CD4-positive, alpha-beta T cell treated with Interleukin-10 for 1 hour (primary cell): Measurements from ENCODE around the gene CSF2.
A peak's percentile ranks its signal among the peaks of the same experiment; 100 is the strongest.

ENCODE experiments used
- DNase-seq: peaks from one replicate; pipeline ENCODE4 v3.0.0-alpha.2; 2020

The CSF2 gene

DNA sequence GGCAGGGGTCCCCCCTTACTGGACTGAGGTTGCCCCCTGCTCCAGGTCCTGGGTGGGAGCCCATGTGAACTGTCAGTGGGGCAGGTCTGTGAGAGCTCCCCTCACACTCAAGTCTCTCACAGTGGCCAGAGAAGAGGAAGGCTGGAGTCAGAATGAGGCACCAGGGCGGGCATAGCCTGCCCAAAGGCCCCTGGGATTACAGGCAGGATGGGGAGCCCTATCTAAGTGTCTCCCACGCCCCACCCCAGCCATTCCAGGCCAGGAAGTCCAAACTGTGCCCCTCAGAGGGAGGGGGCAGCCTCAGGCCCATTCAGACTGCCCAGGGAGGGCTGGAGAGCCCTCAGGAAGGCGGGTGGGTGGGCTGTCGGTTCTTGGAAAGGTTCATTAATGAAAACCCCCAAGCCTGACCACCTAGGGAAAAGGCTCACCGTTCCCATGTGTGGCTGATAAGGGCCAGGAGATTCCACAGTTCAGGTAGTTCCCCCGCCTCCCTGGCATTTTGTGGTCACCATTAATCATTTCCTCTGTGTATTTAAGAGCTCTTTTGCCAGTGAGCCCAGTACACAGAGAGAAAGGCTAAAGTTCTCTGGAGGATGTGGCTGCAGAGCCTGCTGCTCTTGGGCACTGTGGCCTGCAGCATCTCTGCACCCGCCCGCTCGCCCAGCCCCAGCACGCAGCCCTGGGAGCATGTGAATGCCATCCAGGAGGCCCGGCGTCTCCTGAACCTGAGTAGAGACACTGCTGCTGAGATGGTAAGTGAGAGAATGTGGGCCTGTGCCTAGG, at the start of gene CSF2:
TSS of gene CSF2 (plus strand) at position 559 of the 783 bp plus-strand sequence. CDS start at position 594, 35 bp downstream.
- peak; percentile 17 for DNase-seq

DNA sequence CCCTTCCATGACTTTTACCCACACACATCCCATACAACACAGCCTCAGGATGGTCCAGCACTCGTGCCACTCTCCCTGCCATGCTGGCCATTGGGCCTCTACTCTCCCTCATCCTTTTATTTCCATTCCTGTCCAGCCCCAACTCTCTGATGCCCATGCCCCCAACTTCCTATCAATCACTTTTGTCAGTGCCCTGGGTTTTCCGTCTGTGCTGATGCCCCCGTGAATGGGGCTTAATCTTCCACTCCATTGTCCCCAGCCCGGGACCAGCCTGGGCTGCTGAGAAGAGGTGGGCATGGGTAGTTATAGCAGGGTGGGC, 49.5 kb upstream of the CSF2 start:
- DNase-seq, result no peak

DNA sequence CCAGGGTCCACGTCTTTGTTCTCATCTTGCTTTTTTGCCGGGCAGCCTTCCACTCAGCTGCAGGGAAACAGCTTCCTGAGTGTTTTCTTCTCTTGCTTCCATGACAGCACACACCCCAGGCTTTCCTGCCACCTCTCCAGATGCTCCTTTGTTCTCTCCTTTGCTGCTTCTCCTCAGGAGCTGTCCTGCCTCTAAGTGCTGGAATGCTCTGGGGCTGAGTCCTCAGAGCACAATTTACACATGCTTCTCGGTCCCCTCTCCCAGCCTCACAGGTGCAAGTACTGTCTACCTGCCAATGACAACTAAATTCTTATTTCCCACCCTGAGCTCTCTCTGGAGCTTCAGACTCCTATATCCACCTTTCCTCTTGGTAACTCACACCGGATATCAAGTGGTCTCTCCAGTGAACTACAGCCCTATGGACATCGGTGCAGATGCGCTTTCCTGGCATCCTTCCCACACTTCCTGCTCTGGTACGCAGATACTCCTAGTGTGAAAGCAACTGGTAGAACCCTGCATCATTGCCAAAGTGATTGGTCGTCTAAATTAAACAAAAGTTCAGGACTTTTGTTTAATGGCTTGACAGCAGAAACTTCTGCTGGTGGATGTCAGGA, 48.7 kb upstream of the CSF2 start:
- DNase-seq, result no peak

DNA sequence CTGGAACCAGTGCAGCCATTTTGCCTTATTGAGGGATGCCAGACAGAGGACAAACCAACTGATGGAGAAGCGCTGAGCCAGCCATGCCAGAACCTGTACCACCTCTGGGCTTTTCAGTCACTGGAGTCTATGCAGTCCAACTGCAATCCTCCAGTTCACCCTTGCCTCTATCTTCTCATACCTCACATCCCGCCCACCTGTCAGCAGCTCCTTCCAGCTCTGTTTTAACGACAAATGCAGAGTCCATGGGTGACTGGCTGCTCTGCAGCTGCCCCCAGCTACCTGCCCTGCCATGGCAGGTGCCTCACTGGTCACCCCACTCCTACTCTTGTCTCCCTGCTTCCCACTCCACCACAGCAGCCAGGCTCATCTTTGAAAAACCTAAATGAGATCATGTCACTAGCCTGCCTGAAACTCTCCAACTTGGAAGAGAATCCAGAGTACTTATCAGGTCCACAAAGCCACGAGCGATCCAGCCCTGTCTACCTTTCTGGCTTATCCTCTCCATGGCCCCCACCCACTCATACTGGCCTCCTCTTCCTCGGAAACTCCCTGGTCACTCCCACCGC, 48.1 kb upstream of the CSF2 start:
- no peak for DNase-seq

DNA sequence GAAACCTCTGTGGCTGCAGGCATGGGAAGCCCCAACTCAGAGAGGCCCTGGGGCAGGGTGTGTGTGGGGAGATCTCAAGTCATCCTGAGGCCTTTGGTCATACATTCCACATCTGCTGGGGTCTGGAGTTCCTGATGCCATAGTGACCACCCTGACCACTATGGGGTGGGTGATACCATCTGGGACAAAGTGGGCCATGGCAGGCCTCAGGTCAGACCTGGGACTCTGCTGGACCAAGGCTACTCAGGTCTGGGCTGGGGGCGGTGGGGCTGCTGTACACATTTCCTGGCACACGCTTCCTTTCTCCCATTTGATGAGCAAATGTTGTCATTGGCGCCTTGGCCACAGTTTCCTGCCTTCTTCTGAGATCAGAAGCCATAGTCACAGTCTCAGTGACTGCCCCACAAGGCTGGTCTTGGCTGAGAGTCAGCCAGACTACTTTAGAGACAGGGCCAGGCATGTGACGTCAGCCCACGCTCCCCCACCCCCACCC, 47.0 kb upstream of the CSF2 start:
- DNase-seq, result peak; percentile 74

DNA sequence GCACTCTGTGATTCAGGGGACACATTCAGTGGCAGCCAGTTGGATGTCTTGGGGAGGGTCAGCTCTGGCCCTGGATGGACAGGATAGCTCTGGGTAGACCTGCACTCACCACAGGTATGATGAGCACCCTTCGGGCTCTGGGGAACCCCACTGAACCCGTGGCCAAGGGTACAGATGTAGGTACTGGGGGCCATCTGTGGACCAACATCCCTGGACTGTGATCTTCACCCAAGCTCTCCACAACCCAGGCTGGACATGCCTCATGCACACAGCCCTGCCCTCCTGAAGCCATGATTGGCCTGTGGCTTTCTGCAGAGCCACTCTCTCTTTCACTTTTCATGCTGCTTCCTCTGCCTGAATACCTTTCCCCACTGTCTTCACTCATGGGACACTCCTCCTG, 46.6 kb upstream of the CSF2 start:
- DNase-seq, result peak; percentile 15

DNA sequence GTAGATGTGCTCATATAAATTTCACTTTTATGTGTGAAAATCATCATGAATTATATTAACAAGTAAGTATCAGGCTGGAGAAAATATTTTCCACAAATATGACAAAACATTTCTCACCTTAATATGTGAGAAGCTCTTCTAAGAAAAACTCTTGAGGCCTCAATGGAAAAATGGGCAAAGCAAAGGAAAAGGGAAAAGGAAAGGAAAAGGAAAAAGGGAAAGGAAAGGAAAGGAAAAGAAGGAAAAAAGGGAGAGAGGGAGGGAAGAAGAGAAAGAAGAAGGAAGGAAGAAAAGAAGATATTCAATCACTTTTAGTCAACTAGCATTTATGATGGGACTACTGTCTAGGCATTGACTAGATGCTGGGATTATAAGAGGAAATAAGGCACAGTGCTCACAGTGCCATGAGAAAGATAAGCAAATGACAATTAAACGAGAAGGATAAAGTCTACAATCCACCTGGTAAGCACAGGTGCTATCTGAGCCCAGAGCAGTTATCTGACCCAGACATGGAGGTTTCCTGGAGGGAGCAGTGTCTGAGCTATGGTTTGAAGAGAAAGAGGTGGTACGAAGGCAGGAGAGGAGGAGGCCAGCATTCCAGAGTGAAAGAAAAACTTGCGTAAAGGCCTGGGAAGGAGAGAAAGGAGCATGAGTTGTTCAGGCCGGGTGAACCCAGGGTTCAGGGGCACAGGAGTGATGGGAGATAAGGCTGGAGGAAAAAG, 43.8 kb upstream of the CSF2 start:
- DNase-seq, result no peak

DNA sequence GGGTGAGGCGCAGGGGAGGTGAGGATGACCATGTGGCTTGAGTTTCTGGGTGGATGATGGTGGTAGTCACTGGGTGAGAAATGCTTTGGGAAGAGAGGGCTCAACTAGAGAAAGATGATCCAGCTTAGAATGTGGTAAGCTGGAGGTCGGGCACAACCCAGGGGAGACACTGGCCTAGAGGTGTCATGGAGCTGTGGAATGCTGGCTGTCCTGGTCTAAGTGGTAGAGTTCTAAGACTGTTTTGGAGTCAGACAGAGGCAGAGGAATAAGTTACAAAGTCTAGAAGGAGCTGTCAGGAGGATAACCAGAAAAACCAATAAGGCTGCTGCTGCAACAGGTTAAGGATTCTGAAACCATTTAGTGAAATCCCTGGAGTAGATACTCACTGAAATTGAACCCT, 43.0 kb upstream of the CSF2 start:
- no peak for DNase-seq

DNA sequence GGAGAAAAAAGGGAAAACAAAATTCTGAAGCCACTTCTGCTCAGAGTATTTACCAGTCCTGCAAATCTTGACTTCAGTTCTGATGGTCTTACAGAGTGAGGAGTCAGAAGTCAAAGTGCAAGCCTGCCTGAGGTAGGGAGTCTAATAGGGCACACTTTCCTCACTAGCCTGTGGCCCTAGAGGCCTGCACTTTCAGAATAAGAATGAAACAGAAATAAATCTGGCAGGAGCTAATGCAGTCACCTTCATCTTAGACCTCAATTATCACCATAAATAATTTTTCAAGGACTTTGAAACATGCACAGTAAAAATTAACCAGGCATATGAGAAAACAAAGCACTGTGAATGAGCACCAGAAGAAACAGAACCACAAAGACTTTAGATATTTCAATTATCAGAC, 41.4 kb upstream of the CSF2 start:
- DNase-seq, result no peak

DNA sequence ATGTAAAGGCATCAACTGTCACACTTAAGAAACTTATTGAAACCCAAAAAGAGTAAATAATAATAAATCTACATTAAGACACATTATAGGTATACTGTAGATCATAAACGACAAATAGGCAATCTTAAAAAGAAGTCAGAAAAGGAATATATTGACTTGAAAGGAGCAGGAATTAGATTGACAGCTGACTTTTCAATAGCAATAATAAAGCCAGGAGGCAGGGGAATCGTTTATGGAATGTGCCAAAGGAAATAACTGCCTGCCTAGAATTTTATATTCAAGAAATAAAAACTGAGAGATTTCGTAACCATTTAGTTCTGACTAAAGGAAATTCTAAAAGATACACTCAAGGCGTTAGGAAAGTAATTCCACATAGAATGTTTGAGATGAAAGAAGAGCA, 40.5 kb upstream of the CSF2 start:
- DNase-seq, result no peak

DNA sequence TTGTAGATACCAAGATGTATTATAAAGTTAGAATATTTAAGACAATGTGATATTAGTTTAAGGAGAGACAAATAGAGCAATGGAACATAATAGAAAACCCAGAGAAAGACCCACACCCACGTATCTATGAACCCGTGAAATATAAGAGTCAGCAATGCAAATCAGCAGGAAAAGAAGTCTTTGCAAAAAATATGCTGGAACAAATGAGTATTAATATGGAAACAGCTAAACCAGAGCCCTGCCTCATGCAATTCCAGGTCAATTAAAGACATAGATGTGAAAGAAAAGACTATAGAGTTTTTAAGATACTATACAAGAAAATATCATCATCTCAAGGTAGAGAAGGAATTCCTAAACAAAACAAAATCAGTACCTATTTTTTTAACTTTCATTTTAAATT, 36.2 kb upstream of the CSF2 start:
- no peak for DNase-seq

DNA sequence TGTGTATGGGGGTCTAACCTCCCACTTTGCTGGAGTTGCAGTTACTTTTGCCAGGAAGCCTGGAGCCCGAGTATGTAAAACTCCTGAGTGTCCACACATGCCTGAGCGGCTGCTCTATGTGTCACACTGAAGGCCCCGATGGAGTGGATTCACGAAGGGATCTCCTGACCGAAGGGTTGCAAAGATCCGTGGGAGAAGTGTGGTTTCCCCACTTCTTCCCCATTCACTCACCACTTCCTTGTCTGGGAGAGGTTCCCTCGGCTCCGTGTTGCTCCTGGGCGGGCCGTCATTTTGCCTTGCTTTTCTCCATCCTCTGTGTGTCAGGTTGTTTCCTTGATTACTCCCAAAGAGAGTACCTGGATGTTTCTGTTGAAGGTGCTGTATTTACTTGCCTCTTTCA, 29.4 kb upstream of the CSF2 start:
- no peak for DNase-seq

DNA sequence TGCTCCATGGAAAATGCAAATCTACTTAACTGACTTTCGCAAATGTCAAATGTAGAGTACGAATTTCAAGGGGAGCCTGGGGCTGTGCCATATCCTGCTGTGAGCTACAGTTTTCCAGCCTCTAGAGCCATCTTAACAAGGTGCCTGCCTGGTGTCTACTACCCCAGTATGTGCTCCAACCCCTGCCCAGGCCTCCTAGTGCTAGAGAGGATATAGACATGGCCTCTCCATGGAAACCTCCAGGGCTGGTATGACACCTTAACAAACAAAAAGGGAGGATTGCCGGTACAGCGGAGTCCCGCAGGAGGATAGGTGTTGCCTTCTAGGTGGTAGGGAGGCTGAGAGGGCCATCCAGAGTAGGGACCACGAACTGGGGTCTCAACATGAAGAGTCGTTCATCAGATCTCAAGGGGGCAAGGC, 26.7 kb upstream of the CSF2 start:
- DNase-seq, result no peak

DNA sequence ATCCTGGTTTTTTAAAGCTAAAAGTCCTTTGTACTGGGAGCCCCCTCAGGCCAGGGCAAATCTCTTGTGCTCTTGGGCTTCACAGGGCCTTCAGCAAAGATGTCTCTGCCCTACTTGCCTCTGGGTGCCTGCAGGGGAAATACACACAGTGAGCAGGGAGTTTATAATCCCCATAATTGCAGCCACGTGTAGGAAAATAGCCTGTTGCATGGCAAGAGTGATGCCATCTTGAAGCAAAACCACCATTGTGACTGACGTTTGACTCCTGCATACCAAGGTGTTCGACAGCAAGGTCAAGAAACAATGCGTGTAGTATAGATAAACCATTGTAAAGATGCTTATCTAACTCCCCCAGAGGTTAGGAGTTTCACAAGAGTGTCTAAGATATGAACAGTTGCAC, 24.5 kb upstream of the CSF2 start:
- DNase-seq, result no peak

DNA sequence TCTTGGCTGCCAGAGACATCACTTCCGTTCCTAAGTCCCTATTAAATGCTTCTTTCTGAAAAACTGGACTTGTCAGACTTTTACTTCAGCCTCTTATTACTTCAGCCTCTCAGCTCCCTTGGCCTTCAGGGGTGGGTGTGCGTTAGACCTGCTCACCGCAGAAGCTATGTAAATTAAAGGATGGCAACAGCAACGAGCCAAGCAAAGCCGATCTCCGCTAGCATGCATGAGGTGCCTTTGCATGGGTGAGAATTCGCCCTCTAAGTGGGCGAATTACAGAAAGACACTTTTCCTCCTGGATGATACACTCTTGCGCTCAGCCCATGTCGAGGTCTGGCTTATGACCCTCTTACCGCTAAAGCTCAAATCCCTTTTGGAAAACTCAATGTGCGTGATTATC, 24.0 kb upstream of the CSF2 start:
- no peak for DNase-seq

DNA sequence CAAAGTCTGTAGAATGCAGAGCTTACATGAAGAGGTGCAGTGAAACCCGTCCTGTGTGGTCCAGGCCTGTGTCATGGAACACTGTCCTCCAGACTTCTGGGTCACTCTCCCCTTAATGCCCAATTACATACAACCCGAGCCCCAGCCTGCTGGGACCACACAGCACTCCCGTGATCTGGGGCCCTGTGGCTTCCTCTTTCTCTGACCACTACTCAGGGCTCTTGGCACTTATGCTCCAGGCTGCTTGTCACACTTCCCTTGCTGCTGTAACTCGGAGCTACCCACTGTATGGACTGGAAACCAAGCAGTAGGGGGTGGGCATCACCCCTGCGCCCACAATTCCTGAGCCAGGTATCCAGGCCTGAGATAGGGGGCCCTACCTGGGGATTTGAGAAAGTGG, 23.5 kb upstream of the CSF2 start:
- DNase-seq, result no peak

DNA sequence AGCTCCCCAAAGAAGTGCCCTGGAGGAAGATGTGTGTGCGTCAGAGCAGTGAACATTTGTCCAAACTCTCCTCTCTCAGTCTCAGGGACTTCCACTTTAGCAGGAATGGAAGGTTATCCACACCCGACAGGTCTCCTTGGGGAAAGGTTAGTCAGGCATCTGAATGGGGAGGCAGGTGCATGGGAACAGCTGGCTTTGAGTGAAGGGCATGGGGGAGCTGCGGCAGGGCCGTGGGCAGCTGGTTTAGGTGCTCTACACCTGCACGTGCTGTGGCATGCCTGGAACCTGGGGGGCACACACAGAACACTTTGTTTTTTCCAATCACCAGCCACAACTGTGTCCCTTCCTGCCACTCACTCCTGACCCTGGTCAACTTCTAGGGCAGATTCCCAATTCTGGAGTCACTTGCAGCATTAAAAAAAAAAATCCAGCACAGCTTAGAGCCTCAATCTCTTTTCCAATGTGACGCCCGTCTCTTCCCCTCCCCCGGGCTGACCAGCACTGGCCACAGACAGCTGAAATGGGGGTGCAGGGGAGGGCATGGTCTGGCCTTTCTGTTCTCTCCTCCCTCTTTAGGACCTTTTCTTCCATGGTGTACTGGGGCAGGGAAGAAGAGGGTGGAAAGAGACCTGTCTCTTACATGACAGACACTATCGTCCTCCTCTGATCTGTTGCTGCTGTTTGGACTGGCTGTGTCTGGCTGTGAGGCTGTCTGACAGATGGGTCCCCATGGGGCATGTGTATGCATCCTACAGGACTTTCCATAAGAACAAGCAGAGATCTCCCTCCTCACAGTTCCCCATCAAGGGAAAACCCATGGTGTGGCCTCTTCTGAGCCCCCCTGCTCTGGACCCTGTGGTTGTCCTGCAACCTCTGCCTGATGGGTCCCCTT, 22.7 kb upstream of the CSF2 start:
- DNase-seq, result no peak

DNA sequence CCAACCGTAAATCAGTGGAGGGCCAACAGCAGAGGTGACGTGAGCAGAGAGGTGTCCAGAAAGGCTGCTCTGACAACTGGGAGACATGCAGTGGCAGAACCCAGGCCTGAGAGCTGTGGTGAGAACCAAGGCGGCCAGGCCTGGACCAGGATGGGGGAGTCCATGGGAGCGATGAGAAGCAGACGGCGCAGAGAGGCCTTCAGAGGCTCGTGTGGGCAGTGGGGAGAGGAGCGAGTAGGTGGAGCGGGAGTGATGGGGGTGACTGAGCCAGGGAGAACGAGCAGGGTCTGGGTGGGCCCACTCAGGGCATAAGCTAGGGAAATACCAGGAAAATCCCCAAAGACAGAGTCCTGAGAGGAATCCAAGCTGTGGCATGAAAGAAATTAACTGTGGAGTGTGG, 21.1 kb upstream of the CSF2 start:
- no peak for DNase-seq

DNA sequence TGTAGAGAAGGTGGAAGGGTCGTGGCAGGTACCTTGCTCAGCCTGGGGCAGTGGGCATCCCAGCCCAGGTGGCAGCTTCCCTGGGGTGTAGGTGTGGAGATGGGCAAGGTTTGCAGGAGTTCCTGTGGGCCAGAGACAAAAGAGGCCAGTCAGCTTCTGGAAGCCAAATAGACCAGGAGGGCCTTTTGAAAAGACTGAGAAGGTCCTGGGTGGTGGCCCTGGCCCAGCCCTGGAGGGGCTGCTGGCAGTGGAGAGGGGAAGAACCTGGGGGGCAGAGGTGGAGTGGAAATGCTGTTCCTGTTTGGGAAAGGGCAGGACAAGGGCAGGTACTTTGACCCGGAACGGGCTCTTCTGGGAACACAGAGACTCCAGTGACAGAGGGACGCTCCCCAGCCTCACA, 20.1 kb upstream of the CSF2 start:
- no peak for DNase-seq

DNA sequence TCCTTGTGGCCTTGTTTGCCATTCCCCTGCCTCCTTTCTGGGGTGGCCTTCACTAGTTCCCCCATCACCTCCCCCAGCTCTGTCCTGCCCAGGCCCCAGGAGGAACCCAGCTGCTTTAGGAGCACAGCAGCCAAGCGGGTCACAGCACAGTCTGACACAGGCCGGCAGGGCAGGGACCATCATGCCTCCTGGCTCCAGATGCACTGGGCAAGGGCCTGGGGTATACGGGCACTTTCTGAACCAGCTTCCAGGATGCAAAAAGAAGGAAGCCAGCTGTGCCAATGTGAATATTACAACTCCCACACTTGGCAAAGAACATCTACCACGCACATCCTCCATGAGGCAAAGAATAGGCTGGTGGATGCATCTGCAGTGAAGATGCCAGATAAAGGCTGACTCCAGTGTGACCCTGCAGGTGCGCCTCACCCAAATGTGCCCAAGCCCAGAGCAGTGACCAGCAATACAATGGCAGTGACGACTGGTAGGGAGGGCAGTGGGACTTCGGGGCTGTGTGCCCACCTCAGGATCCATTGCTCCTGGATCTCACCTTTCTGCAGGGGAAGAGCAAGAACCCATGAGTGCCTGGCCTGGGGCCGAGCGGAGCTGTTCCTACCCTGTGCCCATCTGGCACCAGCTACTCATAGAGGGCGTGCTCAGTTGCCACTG, 19.4 kb upstream of the CSF2 start:
- DNase-seq, result no peak

DNA sequence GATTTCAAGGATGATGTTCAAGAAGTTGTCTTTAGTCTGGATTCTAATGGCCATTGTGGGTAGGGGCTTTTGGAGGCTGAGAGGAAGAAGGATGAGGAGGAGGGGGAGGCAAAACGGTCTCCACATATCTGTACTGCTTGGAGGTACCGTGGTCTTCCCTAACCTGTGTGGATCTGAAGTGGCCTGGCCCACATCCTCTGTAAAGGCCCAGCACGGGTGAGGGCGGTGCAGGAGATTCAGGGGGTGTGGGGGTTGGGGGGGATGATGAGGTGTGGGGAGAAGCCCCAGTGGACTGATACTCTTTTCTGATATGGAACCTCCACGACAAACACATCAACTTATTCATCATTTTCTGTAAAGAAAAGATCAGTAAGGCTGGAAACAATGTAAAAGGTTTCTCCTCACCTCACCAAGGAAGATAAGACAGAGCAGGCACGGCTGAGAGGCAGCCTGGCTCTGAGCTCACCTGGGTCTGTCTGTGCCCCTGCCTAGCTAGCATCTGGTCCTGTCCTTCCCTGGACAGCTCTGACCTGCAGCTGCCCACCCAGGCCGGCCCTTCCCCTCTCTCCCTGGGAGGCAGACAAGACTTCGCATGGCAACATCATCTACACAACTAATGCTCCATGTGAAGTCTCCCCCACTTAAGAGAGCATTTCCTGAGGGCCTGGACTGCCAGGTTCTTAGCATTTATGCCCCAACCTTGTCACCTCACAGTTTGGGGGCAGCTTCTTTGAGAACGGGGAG, 18.7 kb upstream of the CSF2 start:
- DNase-seq, result no peak

DNA sequence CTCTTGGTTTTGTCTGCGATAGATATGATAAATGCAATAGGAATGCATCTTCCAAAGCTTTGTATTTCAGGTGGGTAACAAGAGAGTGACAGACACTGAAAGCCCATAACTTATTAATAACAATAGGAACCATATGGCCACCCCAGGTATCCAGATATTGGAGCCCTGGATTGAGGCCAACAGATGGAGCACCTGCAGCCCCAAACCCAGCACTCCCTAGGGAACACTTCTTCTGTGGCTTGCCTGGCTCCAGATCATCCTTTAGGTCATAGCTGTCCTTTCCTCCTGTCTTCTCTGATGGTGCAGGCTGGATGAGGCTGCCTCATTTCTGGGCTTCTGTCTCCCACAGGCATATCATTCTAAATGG, 18.2 kb upstream of the CSF2 start:
- DNase-seq, result no peak
